Urinary bladder (tissue), 4 donors: Measurements from ENCODE around the gene ACTG1. TPM values are rescaled to one million over a fixed set of nuclear protein-coding genes. Genes with fewer than 3 reads are reported as not detected.
"Not testable (repeated sequence)": the region's sequence is repeated elsewhere in the genome, so short reads cannot be mapped to it uniquely, and the experiment has no call there.

Experiments
- DNase-seq: peaks from one replicate; pipeline ENCODE4 v3.0.0-alpha.2; 2015; ENCODE audit errors: extremely low spot score
- H3K27ac ChIP-seq: one replicate; pipeline ENCODE4 v1.5.1; 2013; ENCODE audit warnings: low read depth, mild to moderate bottlenecking, moderate library complexity
- H3K36me3 ChIP-seq: one replicate; pipeline ENCODE4 v1.6.1; 2013; ENCODE audit warnings: mild to moderate bottlenecking, moderate library complexity; ENCODE audit not compliant: insufficient read depth
- H3K4me1 ChIP-seq: one replicate; pipeline ENCODE4 v1.6.1; 2013; ENCODE audit warnings: mild to moderate bottlenecking, moderate library complexity; ENCODE audit not compliant: insufficient read depth
- H3K4me3 ChIP-seq: one replicate; pipeline ENCODE4 v1.5.1; 2013; ENCODE audit warnings: low read depth, low read length
- WGBS: extraction: QIAGEN DNeasy Blood & Tissue Kit; methylation state at CpG from one replicate; pipeline ENCODE4 v1.1.7; 2013; 5-methylcytosine and 5-hydroxymethylcytosine counted together
- polyA plus RNA-seq: library from polyadenylated mRNA; stranded (reverse); fragments of 200-250 nt; gene quantifications from one replicate; pipeline ENCODE4 v1.2.3, GENCODE V29; 2013
- total RNA-seq: library from RNA; depleted of rRNA; stranded (reverse); fragments of >200 nt; gene quantifications from one replicate; pipeline ENCODE4 v1.2.3, GENCODE V29; 2014
- donor health status: healthy with polysubstance abuse.
- donor health status: healthy.

Gene ACTG1
- total and polyA plus RNA-seq, 2 donors: 2,267 to 2,840 TPM

DNA sequence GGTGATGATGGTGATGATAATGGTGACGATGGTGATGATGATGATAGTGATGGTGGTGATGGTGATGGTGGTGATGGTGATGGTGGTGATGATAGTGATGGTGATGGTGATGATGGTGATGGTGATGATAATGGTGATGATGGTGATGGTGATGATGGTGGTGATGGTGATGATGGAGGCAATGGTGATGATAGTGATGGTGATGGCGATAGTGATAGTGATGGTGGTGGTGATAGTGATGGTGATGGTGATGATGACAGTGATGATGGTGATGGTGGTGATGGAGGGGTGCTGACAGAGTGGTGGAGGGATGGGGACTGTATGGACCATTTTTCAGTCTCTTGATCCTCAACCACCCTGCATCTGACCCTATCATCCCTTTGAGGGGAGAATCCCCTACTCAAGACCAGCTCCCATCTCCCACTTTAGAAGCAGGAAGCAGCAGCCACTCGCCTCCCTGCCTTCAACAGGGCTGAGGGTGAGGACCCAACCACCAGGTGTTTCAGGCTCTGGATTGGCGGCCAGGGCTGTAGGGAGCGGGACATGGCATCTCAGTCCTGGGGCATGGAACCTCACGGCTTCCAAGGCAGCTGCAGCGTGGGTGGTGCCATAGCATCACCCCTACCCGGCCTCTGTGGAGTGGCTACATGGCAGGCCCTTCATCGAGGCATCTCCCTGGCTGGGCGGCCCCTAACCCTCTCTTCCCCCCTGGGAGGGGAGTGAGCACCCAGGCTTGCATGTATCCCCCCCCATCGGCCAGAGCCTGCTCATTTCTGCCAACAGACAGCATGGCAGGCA lies 20.1 kb upstream of the ACTG1 start:
- 91% methylated on average over 11 of the region's 11 CpGs for WGBS
- no peak overlapping the region for H3K4me3 ChIP-seq
- no peaks in the 10 kb centered on the region for H3K36me3 ChIP-seq
- H3K4me1 ChIP-seq: no peaks in the 10 kb centered on the region
- DNase-seq: no peak
- no peak overlapping the region for H3K27ac ChIP-seq

DNA sequence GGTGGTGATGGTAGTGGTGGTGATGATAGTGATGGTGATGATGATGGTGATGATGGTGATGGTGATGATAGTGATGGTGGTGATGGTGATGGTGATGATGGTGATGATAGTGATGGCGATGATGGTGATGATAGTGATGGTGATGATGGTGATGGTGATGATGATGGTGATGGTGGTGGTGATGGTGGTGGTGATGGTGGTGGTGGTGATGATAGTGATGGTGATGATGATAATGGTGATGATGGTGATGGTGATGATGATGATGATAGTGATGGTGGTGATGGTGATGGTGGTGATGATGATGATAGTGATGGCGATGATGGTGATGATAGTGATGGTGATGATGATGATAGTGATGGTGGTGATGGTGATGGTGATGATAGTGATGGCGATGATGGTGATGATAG lies 19.4 kb upstream of the ACTG1 start:
- H3K4me3 ChIP-seq, DNase-seq, H3K36me3 ChIP-seq, H3K27ac ChIP-seq, H3K4me1 ChIP-seq: not testable (repeated sequence)
- WGBS: 96% methylated on average over 3 of the region's 3 CpGs

DNA sequence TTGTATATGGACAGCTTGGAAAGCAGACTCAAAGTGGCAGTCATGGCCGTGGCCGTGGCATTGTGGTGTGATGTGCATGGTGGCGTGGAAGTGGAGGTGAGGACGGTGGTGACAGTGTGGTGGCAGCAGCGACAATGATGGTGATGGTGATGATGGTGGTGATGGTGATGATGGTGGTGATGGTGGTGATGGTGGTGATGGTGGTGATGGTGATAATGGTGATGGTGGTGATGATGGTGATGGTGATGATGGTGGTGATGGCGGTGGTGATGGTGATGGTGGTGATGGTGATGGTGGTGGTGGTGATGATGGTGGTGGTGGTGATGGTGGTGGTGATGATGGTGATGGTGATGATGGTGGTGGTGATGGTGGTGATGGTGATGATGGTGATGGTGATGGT lies 18.4 kb upstream of the ACTG1 start:
- H3K36me3 ChIP-seq, DNase-seq, H3K27ac ChIP-seq, H3K4me1 ChIP-seq, H3K4me3 ChIP-seq: not testable (repeated sequence)
- 82% methylated on average over 6 of the region's 6 CpGs for WGBS

DNA sequence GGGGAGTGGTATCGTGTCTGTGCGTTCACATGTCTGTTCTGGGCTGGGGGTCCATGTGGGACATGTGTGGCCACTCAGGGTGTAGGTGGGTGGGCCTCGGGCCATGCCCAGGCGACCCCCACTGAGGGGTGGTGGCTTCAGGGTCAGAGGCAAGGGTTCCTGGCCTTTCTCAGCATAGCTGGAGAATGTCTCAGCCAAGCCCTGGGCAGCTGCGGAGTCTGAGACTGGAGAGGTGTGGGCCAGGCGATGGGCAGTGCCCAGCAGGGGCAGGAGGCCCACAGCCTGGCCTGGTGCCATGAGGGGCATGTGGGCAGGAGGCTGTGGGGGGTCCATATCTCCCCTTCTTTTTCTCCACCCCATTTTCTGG lies 16.8 kb upstream of the ACTG1 start:
- Histone ChIP-seq H3K4me1 (no peaks in the 10 kb centered on the region), H3K36me3 (no peaks in the 10 kb centered on the region), H3K27ac (no peak overlapping the region), H3K4me3 (no peak overlapping the region)
- no peak for DNase-seq
- 82% methylated on average over 6 of the region's 6 CpGs for WGBS

DNA sequence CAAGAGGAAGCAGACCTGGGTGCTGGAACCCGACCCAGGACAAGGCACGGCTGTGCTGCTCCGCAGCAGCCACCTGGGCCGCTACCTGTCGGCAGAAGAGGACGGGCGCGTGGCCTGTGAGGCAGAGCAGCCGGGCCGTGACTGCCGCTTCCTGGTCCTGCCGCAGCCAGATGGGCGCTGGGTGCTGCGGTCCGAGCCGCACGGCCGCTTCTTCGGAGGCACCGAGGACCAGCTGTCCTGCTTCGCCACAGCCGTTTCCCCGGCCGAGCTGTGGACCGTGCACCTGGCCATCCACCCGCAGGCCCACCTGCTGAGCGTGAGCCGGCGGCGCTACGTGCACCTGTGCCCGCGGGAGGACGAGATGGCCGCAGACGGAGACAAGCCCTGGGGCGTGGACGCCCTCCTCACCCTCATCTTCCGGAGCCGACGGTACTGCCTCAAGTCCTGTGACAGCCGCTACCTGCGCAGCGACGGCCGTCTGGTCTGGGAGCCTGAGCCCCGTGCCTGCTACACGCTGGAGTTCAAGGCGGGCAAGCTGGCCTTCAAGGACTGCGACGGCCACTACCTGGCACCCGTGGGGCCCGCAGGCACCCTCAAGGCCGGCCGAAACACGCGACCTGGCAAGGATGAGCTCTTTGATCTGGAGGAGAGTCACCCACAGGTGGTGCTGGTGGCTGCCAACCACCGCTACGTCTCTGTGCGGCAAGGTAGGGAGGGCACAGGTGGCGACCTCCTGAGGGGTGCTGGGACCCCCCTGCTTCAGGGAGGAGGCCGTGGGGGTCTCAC lies 16.2 kb upstream of the ACTG1 start:
- no peak overlapping the region for H3K27ac ChIP-seq
- H3K4me1 ChIP-seq: no peaks in the 10 kb centered on the region
- no peak for DNase-seq
- no peak overlapping the region for H3K4me3 ChIP-seq
- WGBS: 87% methylated on average over 62 of the region's 62 CpGs
- H3K36me3 ChIP-seq: no peaks in the 10 kb centered on the region

DNA sequence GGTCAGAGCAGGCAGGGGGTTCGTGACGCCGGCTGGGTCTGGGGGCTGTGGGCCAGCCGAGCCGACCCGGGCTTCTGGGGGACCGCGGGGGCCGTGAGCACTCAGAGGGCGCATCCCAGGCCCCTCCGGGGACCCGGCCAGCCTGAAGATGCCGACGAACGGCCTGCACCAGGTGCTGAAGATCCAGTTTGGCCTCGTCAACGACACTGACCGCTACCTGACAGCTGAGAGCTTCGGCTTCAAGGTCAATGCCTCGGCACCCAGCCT lies 15.7 kb upstream of the ACTG1 start:
- Histone ChIP-seq H3K27ac (no peak overlapping the region), H3K4me1 (no peaks in the 10 kb centered on the region), H3K4me3 (no peak overlapping the region), H3K36me3 (no peaks in the 10 kb centered on the region)
- 55% methylated on average over 20 of the region's 20 CpGs for WGBS
- DNase-seq: no peak

DNA sequence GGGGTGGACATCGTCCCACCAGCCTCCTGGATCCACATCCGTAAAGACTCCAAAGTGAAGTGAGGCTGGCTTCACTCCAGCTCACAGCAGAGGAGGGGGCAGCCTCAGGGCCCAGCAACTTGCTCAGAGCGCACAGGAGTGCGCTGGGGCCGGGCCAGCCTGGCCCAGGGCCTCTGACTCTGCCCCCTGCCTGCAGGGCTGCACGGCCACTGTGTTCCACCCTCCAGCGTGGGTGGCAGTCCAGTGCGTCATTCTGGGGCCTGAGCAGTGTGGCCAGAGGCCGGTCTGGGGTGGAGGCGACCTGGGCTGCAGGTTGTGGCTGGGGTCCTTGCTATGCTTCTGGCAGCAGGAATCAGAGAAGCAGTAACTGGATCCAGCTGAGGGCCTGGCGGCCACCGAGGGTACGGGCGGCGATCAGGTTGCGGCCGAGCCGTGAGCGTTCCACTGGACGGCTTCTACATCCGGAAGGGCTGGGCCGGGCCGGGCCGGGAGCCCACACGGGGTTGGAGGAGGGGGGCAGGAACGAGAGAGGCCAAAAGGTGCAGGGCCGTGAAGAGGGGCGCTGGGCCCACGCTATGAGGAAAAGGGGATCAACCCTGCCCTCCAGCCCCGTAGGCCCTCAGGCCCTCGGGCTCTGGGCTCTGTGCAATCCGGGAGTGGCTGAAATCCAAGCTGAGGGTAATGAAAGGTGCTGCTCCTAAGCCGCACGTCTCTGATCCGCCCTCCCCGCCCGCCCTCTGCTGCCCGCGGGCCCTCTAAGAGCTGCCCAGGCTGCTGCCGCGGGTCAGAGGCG lies 15.2 kb upstream of the ACTG1 start, which contains the start of gene FSCN2:
FSCN2 (plus strand) TSS at position 787 of the 793 bp plus-strand sequence. CDS start 155 bp downstream, outside the sequence.
- no peak for DNase-seq
- Histone ChIP-seq H3K36me3 (no peaks in the 10 kb centered on the region), H3K4me1 (no peaks in the 10 kb centered on the region), H3K4me3 (no peak within 1 kb of the TSS), H3K27ac (no peak within 1 kb of the TSS)
- 29% methylated on average over 42 of the region's 42 CpGs for WGBS

DNA sequence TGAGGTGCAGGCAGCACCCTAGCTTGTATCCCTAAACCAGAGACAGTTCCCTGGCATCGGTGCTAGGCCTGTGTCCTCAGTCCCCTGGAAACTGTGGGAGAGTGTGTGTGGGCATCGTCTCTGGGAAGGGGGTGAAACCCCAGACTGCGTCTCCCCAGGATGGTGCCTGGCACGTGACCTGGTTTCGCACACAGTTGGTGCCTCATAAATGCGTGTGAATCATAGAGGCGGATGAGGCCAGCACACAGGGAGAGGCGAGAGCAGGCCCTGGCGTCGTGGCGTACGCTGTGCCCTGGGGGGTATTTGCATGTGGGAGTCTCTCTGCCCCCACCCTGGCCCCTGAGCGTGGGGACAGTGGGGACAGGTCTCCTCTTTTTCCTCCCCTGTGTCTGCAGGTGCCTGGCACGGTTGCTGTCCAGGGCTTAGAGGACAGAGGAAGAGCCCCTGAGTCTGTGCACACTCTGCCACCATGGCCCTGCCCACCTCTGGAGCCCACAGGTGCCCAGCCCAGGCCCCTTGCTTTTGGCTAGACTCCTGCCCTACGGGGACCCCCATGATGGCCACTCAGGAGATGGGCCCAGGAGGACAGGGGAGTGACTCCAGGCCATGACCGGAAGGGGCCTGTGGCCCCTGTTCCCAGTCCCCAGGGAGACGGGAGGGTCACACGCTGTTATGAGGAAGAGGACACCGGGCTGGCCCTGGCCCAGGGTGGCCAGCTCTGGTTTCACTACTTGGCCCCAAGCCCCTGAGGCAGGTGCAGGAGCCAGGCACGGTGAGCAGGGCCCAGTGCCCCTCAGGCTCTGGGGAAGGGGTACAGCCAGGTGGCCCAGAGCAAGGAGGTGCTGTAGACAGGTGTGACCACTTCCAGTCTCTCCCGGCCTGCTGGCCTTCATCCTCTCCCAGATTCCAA lies 14.3 kb upstream of the ACTG1 start:
- Histone ChIP-seq H3K4me3 (no peak overlapping the region), H3K27ac (no peak overlapping the region), H3K36me3 (no peaks in the 10 kb centered on the region), H3K4me1 (no peaks in the 10 kb centered on the region)
- DNase-seq: no peak
- 81% methylated on average over 21 of the region's 21 CpGs for WGBS

DNA sequence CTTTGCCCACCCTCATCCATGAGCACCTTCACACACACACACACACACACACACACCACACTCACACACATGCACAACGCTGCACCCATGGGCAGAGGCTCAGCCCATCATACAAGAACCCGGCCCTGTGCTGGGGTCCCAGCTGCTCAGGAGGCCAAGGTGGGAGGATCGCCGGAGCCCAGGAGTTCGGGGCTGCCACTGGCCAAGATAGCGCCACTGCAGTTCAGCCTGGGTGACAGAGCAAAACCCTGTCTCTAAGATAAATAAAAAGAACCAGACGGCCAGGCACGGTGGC lies 12.2 kb upstream of the ACTG1 start:
- Histone ChIP-seq H3K4me1 (no peaks in the 10 kb centered on the region), H3K36me3 (no peaks in the 10 kb centered on the region), H3K27ac (no peak overlapping the region), H3K4me3 (no peak overlapping the region)
- no peak for DNase-seq
- WGBS: 73% methylated on average over 8 of the region's 8 CpGs

DNA sequence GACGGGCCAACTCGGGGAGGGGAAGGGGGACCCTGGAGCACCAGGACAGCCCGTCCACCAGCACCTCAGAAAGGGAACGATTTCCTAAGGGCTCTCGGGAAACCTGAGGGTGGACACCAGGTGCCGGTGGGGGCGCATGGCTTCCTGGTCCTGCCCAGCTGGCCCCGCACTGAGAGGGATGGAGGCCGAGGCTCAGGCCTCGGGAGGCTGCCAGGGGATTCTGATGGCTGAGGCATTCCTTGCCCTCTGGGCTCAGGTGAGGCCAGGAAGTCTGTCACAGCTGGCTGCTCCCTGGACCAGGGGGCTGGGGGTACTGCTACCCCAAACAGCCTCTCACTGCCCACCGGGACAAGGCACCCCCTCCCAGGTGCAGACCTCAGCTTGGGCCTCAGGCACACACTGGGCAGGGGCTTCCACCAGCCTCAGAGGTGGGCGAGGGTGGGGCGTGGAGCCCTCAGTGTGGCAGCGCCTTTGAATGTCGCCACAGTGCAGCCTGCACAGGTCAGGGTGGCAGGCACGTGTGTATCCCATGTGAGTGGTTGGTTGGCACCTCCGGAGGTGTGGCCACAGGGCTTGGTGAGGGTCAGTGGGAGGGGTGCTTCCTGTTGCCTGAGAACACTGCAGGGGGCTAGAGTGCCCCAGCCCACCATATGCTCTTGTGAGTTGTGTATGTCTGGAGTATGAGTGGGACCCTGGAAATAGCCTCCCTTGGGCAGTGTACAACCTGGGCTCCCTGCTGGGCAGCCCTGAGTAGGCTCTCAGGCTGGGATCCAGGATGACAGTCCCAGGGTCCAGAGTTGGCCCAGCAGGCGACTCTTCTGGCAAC lies 11.7 kb upstream of the ACTG1 start:
- no peak overlapping the region for H3K4me3 ChIP-seq
- DNase-seq: no peak
- WGBS: 67% methylated on average over 18 of the region's 18 CpGs
- no peaks in the 10 kb centered on the region for H3K4me1 ChIP-seq
- H3K36me3 ChIP-seq: no peaks in the 10 kb centered on the region
- no peak overlapping the region for H3K27ac ChIP-seq

DNA sequence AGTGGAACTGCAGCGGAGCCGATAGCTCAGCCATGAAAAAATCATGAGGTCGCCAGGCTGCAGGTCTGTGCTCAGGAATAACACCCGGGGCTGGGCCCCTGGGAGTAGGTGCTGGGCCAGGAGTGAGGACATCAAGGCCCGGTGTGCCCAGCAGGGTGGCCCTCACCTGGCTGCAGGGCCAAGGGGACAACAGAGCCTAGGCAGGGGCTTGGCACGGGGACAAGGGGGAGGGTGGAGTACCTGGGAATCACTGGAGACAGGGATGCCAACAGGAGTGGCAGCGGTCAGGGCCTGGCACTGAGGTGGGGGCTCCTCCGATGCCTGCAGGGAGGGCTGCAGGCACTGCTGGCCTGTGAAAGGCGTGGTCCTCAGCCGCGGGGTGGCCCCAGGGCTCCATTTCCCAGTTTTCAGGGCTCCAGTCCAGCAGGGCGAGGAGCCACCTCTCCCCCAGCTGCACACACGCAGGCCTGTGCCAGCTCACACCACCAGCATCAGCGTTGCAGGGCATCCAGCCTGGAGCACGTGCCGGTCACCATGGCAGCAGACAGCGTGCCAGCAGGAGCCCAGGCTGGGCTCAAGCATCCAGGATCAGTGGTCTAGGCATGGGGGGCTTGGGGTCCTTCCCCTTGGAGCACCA lies 10.9 kb upstream of the ACTG1 start:
- H3K36me3 ChIP-seq: no peaks in the 10 kb centered on the region
- WGBS: 23% methylated on average over 17 of the region's 17 CpGs
- no peaks in the 10 kb centered on the region for H3K4me1 ChIP-seq
- no peak overlapping the region for H3K27ac ChIP-seq
- no peak overlapping the region for H3K4me3 ChIP-seq
- DNase-seq: no peak
